ENCODE measurements around the gene SERP2. TPM values are rescaled to one million over a fixed set of nuclear protein-coding genes. Genes with fewer than 3 reads are reported as not detected.

Gene SERP2
- 28.8 TPM for total RNA-seq

GRCh38 chr13:44373601-44374347 is at the start of gene SERP2:
Gene SERP2 (plus strand): TSS chr13:44373824. CDS start chr13:44374026, 202 bp downstream.

Other genes starting within 250 kb of the SERP2 start
- gene TSC22D1, start 202.5 kb downstream of the SERP2 start, total RNA-seq = 293 TPM

Data from parietal lobe (tissue), 1 donor.